ENCODE data around the gene SMARCA2. TPM values are rescaled to one million over a fixed set of nuclear protein-coding genes. Genes with fewer than 3 reads are reported as not detected.
A peak's percentile ranks its signal among the peaks of the same experiment; 100 is the strongest.

The SMARCA2 gene
- total RNA-seq, 2 donors from 2014 or later: 244 to 296 TPM

GRCh38 chr9:1995084-1995483 lies 20.1 kb upstream of the SMARCA2 start:
- Mint-ChIP-seq H3K27me3 (peaks cover 15% of the 10 kb centered on the region), H3K4me1 (no peaks in the 10 kb centered on the region), H3K36me3 (ENCODE audit: low read depth) (no peaks in the 10 kb centered on the region), H3K4me3 (no peak overlapping the region), H3K27ac (no peak overlapping the region)
- DNase-seq (no peak), ATAC-seq (no peak)
- H3K9me3 ChIP-seq (ENCODE audit: control insufficient read depth, low read length, poor library complexity, severe bottlenecking): no peaks in the 10 kb centered on the region

- Mint-ChIP-seq H3K27ac (no peak overlapping the region), H3K27me3 (peaks cover 15% of the 10 kb centered on the region), H3K4me1 (no peaks in the 10 kb centered on the region), H3K36me3 (ENCODE audit: low read depth) (no peaks in the 10 kb centered on the region), H3K4me3 (no peak overlapping the region)
- DNase-seq (no peak), ATAC-seq (no peak)
- no peaks in the 10 kb centered on the region for H3K9me3 ChIP-seq (ENCODE audit: control insufficient read depth, low read length, poor library complexity, severe bottlenecking)
These were observed 19.0 kb upstream of the SMARCA2 start for GRCh38 chr9:1996156-1996555.

GRCh38 chr9:1997646-1998045 lies 17.5 kb upstream of the SMARCA2 start:
- H3K27me3 Mint-ChIP-seq: peaks cover 15% of the 10 kb centered on the region
- ATAC-seq (no peak), DNase-seq (no peak)
- no peaks in the 10 kb centered on the region for H3K9me3 ChIP-seq (ENCODE audit: control insufficient read depth, low read length, poor library complexity, severe bottlenecking)
- H3K4me3 Mint-ChIP-seq: no peak overlapping the region
- no peaks in the 10 kb centered on the region for H3K36me3 Mint-ChIP-seq (ENCODE audit: low read depth)
- H3K4me1 Mint-ChIP-seq: no peaks in the 10 kb centered on the region
- no peak overlapping the region for H3K27ac Mint-ChIP-seq

- Mint-ChIP-seq H3K4me3 (no peak overlapping the region), H3K36me3 (ENCODE audit: low read depth) (no peaks in the 10 kb centered on the region), H3K27me3 (peaks cover 15% of the 10 kb centered on the region), H3K4me1 (no peaks in the 10 kb centered on the region), H3K27ac (no peak overlapping the region)
- DNase-seq (no peak), ATAC-seq (no peak)
- no peaks in the 10 kb centered on the region for H3K9me3 ChIP-seq (ENCODE audit: control insufficient read depth, low read length, poor library complexity, severe bottlenecking)
These were observed 17.0 kb upstream of the SMARCA2 start for GRCh38 chr9:1998111-1998510.

- H3K4me3 Mint-ChIP-seq: no peak overlapping the region
These were observed 14.8 kb upstream of the SMARCA2 start for GRCh38 chr9:2000314-2000713.

GRCh38 chr9:2008372-2008771 lies 6.8 kb upstream of the SMARCA2 start:
- H3K4me3 Mint-ChIP-seq: no peak overlapping the region
- H3K9me3 ChIP-seq (ENCODE audit: control insufficient read depth, low read length, poor library complexity, severe bottlenecking): no peaks in the 10 kb centered on the region
- no peak for DNase-seq
- H3K27ac Mint-ChIP-seq: no peak overlapping the region
- no peak for ATAC-seq
- H3K27me3 Mint-ChIP-seq: peaks cover 18% of the 10 kb centered on the region
- peaks cover 14% of the 10 kb centered on the region for H3K4me1 Mint-ChIP-seq
- H3K36me3 Mint-ChIP-seq (ENCODE audit: low read depth): peaks cover 7% of the 10 kb centered on the region

More at GRCh38 chr9:2000314-2000713, 14.8 kb upstream of the SMARCA2 start:
- peaks cover 5% of the 10 kb centered on the region for H3K4me1 Mint-ChIP-seq
- peaks cover 20% of the 10 kb centered on the region for H3K27me3 Mint-ChIP-seq
- ATAC-seq (no peak), DNase-seq (no peak)
- H3K27ac Mint-ChIP-seq: no peak overlapping the region
- H3K9me3 ChIP-seq (ENCODE audit: control insufficient read depth, low read length, poor library complexity, severe bottlenecking): no peaks in the 10 kb centered on the region
- H3K36me3 Mint-ChIP-seq (ENCODE audit: low read depth): peaks cover 2% of the 10 kb centered on the region

GRCh38 chr9:2012347-2012746 lies 2.8 kb upstream of the SMARCA2 start:
- Mint-ChIP-seq H3K4me3 (no peak overlapping the region), H3K27me3 (peaks cover 5% of the 10 kb centered on the region), H3K27ac (no peak overlapping the region), H3K4me1 (peaks cover 11% of the 10 kb centered on the region), H3K36me3 (ENCODE audit: low read depth) (peaks cover 7% of the 10 kb centered on the region)
- ATAC-seq (no peak), DNase-seq (no peak)
- no peaks in the 10 kb centered on the region for H3K9me3 ChIP-seq (ENCODE audit: control insufficient read depth, low read length, poor library complexity, severe bottlenecking)

GRCh38 chr9:2013743-2014475 lies 1.2 kb upstream of the SMARCA2 start:
- H3K4me1 Mint-ChIP-seq: peaks cover 21% of the 10 kb centered on the region
- peak overlapping the region; percentile 25 for H3K4me3 Mint-ChIP-seq
- peak overlapping the region; percentile 94 for H3K27ac Mint-ChIP-seq
- ATAC-seq (no peak), DNase-seq (no peak)
- H3K36me3 Mint-ChIP-seq (ENCODE audit: low read depth): peaks cover 8% of the 10 kb centered on the region
- no peaks in the 10 kb centered on the region for H3K9me3 ChIP-seq (ENCODE audit: control insufficient read depth, low read length, poor library complexity, severe bottlenecking)
- peaks cover 5% of the 10 kb centered on the region for H3K27me3 Mint-ChIP-seq

GRCh38 chr9:2015581-2016407 lies 647 bp downstream of the SMARCA2 start:
- ATAC-seq (peak; percentile 5), DNase-seq (peak; percentile 34 to 40 (median 38))
- H3K27me3 Mint-ChIP-seq: peaks cover 5% of the 10 kb centered on the region
- H3K9me3 ChIP-seq (ENCODE audit: control insufficient read depth, low read length, poor library complexity, severe bottlenecking): no peaks in the 10 kb centered on the region
- peaks cover 29% of the 10 kb centered on the region for H3K4me1 Mint-ChIP-seq
- peak overlapping the region; percentile 95 for H3K4me3 Mint-ChIP-seq
- H3K36me3 Mint-ChIP-seq (ENCODE audit: low read depth): peaks cover 8% of the 10 kb centered on the region
- peak overlapping the region; percentile 94 for H3K27ac Mint-ChIP-seq

GRCh38 chr9:2016408-2017330 lies 1.5 kb downstream of the SMARCA2 start:
- H3K4me1 Mint-ChIP-seq: peaks cover 29% of the 10 kb centered on the region
- no peak for ATAC-seq

GRCh38 chr9:2017331-2018161 lies 2.4 kb downstream of the SMARCA2 start:
- ATAC-seq (peak; percentile 53), DNase-seq (peak; percentile 67 to 78 (median 71))
- Mint-ChIP-seq H3K27ac (peak overlapping the region; percentile 94), H3K36me3 (ENCODE audit: low read depth) (peaks cover 5% of the 10 kb centered on the region), H3K4me3 (peak overlapping the region; percentile 95), H3K4me1 (peaks cover 38% of the 10 kb centered on the region), H3K27me3 (no peaks in the 10 kb centered on the region)
- no peaks in the 10 kb centered on the region for H3K9me3 ChIP-seq (ENCODE audit: control insufficient read depth, low read length, poor library complexity, severe bottlenecking)

More at GRCh38 chr9:2016408-2017330, 1.5 kb downstream of the SMARCA2 start:
- Mint-ChIP-seq H3K4me3 (peak overlapping the region; percentile 95), H3K36me3 (ENCODE audit: low read depth) (peaks cover 5% of the 10 kb centered on the region), H3K27me3 (no peaks in the 10 kb centered on the region), H3K27ac (peak overlapping the region; percentile 94)
- DNase-seq: peak; percentile 42 to 64 (median 62)
- no peaks in the 10 kb centered on the region for H3K9me3 ChIP-seq (ENCODE audit: control insufficient read depth, low read length, poor library complexity, severe bottlenecking)

GRCh38 chr9:2018162-2018643 lies 3.1 kb downstream of the SMARCA2 start:
- H3K9me3 ChIP-seq (ENCODE audit: control insufficient read depth, low read length, poor library complexity, severe bottlenecking): no peaks in the 10 kb centered on the region
- no peak for ATAC-seq
- no peaks in the 10 kb centered on the region for H3K27me3 Mint-ChIP-seq
- H3K4me3 Mint-ChIP-seq: peak overlapping the region; percentile 95
- peaks cover 39% of the 10 kb centered on the region for H3K4me1 Mint-ChIP-seq
- peaks cover 3% of the 10 kb centered on the region for H3K36me3 Mint-ChIP-seq (ENCODE audit: low read depth)
- peak overlapping the region; percentile 94 for H3K27ac Mint-ChIP-seq
- DNase-seq: no peak

All from T-helper 17 cell (primary cell).